Central memory CD4-positive, alpha-beta T cell (primary cell): ENCODE measurements around the gene KCNS3.

ENCODE experiments used
- DNase-seq: peaks from one replicate; pipeline ENCODE4 v3.0.0; 2022
- total RNA-seq, 3 experiments: gene quantifications; one replicate each; lab custom pipeline; 2026; lab: John Stamatoyannopoulos, UW

The KCNS3 gene, protein sequence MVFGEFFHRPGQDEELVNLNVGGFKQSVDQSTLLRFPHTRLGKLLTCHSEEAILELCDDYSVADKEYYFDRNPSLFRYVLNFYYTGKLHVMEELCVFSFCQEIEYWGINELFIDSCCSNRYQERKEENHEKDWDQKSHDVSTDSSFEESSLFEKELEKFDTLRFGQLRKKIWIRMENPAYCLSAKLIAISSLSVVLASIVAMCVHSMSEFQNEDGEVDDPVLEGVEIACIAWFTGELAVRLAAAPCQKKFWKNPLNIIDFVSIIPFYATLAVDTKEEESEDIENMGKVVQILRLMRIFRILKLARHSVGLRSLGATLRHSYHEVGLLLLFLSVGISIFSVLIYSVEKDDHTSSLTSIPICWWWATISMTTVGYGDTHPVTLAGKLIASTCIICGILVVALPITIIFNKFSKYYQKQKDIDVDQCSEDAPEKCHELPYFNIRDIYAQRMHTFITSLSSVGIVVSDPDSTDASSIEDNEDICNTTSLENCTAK
- total RNA-seq: 0 reads per million in 3 experiments

DNA sequence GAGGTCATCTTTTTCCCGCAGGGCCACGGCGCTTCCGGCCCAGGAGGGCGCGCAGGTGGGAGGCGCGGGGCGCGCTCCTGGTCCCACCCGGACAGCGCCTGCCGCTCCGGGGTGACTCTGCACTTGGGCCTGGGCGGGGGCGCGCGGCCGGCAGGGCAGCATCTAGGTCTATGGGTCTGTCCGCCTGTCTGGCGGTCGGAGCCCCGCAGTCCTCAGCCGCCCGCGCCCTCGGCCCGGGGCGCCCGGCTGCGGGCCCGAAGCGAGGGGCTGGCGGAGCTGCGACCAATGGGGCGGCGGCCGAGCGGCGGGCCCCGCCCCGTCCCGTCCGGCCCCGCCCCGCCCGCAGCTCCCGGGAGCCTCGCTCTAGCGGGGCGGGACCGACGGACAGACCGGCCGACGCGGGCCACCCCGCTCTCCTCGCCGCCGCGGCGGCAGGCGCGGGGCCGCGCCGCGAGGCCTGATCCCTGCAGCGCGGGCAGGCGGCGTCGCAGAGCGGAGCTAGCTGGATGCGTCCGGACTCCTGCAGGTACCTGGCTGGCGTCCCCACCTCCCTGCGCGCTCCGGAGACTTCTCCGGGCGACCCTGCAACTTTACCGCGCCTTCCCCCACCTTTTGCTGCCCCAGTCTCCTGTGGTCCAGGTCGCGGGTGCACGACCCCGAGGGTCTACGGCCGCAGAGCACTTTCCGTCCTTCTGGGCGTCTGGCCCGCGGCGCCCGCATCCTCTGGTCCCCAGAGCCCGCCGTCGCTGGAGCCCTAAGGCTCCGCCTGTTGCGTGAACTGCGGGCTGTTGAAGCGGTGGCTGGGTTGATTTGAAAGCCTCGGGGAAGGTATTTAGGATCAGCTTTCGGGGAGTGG is at the start of gene KCNS3:
TSS of gene KCNS3 (plus strand) at position 387 of the 856 bp plus-strand sequence. CDS start 52,342 bp downstream, outside the sequence.
- no peak for DNase-seq

- DNase-seq: no peak
Observed at GRCh38 chr2:17830053-17831034, 48.1 kb upstream of the KCNS3 start.

- DNase-seq: no peak
Observed at GRCh38 chr2:17835516-17835915, 43.0 kb upstream of the KCNS3 start.

DNA sequence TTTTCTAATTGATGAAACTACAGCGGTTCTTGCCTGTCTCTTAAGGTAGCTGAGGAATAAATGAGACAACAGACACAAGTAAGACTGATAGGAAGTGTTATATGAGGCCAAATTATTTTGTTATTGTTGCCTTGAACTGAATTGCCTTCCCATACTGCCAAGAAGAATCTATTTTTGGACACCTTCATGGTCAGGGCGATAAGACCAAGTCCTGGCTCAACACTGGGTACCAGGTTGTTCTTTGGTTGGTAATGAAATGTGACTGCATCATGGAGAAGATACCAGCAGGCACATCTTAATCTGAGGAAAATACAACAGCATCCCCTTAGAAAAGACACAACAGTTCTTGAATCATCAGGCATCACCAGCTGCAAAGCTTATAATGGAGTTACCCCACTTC is 38.5 kb upstream of the KCNS3 start:
- no peak for DNase-seq

- no peak for DNase-seq
Observed at GRCh38 chr2:17843457-17843856, 35.0 kb upstream of the KCNS3 start.

GRCh38 chr2:17845806-17846205 is 32.7 kb upstream of the KCNS3 start:
- DNase-seq: no peak

DNA sequence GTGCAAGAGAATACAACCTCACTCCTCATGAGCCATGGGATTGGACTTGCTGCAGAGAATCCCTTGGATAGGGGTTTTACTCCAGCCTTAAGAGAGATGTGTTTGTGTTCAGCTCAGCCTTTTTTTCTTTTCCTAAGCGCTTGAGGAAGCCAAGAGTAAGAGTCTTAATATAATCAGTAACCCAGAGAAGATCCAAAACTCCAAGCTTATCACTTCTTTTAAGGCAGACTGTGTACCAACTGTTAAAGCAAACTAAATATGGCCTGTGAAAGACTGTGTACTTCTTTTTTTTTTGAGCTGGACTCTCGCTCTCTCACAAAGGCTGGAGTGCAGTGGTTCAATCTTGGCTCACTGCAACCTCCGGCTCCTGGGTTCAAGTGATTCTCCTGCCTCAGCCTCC is 31.8 kb upstream of the KCNS3 start:
- DNase-seq: no peak

DNA sequence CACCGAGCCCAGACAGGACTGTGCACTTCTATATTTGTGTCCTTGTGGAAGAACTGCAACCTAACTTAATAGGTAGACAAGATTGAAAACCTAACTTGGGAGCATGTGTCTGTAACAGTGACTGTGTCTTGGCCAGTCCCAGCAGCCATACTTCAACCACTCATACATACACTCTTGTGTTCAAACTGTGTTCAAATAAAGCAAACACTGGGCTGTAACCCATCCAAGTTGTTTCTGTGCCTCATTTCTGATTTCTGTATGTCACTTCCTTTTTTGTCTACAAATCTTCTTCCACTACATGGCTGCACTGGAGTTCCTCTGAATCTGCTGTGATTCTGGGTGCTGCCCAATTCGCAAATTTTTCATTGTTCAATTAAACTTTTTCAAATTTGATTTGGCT is 31.2 kb upstream of the KCNS3 start:
- no peak for DNase-seq

GRCh38 chr2:17849275-17849674 is 29.2 kb upstream of the KCNS3 start:
- DNase-seq: no peak

DNA sequence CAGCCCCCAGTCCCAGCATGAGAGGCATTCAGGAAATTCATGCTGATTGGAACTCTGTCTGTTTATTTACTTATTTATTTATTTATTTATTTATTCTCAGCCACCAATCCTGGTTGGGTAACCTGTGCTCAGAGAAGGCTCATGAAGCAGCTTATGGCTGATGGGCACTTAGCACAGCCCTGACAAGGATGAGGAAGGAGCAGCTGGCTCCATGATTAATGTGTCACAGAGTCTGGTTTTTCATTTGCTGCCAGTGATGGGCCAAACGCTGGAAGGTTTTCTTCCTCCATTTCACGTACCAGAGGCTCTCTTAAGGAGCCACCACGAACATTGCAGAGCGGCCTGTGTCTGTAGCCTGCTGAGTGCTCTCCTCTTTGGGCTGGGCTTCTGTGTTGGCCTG is 28.3 kb upstream of the KCNS3 start:
- no peak for DNase-seq

- DNase-seq: no peak
Observed at GRCh38 chr2:17851731-17852585, 26.5 kb upstream of the KCNS3 start.

DNA sequence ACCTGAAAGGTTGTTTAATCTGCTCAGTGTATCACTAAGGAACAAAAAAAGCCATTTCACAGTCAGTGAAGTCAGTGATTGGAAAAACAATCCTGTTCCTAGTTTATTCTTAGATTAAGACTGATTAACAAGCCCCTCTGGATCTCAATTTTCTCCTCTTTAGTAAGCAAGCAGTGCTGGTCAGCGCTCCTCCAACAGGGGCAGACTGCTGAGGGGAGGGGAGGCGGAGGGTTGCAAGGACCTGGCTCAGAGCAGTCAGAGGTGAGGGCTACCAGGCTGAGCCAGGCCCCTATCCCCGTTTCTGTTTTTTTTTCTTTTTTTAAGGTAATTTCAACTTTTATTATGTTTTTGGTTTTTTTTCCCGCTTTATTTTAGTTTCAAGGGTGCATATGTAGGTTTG is 24.7 kb upstream of the KCNS3 start:
- no peak for DNase-seq

DNA sequence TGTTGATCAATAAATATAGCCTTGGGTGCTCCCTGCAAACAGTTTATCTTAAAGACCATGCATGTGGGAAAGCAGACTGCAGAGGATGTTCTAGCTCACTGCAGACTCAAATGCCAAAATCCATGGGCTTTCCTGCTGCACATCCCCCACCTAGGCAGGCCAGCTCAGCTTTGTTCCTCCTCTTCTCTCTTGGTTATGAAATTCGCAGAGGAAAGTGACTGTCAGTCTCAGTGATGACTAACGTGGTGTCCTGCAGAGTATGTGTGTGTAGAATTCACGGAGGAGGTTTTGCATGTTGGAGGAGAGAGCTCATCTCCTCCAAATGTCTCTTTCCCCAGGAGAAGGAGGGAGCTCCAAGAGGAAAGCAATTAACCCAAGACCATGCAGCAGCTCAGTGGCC is 21.4 kb upstream of the KCNS3 start:
- no peak for DNase-seq

GRCh38 chr2:17858064-17858463 is 20.4 kb upstream of the KCNS3 start:
- DNase-seq: no peak

- DNase-seq: no peak
Observed at GRCh38 chr2:17863539-17863938, 14.9 kb upstream of the KCNS3 start.

- DNase-seq: no peak
Observed at GRCh38 chr2:17864676-17865075, 13.8 kb upstream of the KCNS3 start.

DNA sequence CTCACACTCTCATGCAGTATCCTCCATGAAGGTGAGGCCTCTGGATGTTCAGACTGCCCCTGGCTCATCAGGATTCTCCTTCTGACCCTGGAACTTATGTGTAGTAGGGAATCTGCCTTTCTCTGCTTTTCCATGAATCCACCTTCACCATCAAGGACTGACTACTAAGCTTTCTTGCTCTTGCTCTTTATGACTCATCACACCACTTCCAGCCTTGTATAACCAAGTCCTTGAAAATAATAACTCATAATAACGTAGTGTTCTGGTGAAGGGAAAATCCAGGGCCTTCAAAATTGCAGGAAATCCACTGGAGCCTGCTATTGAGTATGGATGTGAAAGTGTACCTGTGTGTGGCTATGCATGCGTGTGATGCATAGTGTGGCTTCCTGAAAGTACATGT is 11.3 kb upstream of the KCNS3 start:
- DNase-seq: no peak

DNA sequence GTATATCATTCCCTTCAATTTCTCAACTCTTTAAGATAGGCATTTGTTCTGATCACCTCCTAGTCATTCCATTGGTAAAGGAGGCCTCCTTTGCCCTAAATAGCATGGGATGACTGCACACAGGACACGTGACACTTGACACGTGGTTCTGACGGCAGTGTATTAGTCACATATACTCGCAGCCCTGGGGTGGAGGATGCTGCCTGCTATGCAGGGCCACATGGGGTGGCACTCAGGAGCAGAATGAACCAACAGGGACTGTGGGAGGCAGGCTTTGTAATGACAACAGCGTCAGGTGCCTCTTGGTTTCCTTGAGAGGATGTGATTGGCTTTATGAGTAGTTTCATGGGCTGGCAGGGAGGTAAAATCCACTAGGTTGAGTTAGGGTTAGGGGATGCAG is 9.3 kb upstream of the KCNS3 start:
- DNase-seq: no peak

- no peak for DNase-seq
Observed at GRCh38 chr2:17871639-17872038, 6.8 kb upstream of the KCNS3 start.

DNA sequence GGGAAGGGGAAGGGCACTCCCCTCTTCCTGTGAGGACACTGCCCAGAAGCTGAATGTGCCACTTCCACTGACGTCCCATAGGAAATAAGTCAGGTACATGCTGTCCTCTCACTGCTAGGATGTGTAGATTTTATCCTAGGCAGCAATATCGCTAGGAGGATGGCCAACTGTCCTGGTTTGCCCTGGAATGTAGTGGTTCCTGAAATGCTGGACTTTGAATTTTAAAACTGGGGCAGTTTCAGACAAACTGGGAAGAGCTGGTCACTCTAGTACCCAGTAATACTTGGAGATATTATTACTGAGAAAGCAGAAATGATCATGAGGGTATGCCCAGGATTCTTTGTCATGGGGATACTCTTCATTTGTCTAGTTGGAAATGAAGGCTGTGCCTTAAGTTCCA is 5.4 kb upstream of the KCNS3 start:
- no peak for DNase-seq

DNA sequence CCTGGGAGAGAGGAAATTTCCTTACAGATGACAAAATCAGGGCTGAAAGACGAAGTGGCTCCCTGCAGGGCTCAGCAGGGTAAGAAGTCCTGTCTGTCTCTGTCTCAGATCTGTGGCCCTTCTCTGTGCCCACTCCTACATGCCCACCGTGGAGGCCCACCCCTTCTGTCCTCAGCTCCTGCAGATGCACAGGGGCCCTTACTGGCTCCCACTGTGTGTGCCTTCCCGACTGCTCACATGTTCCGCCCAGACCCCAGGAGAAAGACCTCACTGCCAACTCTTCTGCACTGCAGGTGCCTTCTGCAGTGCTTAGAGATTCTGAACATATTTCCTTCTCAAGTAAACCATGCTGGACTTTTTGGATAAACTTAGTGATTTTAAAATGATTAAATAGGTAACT is 1.9 kb upstream of the KCNS3 start:
- DNase-seq: no peak
